Measurements from ENCODE around the gene ARHGAP26. TPM values are rescaled to one million over a fixed set of nuclear protein-coding genes. Genes with fewer than 3 reads are reported as not detected.

The ARHGAP26 gene
- total RNA-seq, 1 donor from 2014 or later: 35.4 TPM

DNA sequence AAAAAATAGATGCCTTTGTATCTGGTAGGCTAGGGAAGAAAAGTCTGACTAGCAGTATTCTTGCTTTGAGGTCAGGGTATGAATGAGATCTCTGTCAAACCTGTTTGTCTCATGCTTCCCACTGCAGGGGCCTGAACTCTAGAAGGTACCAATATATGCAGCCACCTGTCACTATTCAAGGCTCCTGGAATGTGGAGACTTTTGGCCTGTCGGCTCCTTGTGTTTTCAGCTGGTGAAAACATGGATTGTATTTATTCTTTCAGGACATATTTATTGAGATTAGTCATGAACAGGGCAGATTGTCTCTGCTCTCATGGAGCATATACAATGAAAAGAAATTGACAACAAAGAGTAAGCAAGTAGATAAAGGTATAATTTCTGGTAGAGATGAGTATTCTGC lies 255.8 kb downstream of the ARHGAP26 start:
- ATAC-seq (no peak), DNase-seq (no peak)
- H3K4me1 ChIP-seq: peaks cover 15% of the 10 kb centered on the region
- intact Hi-C loops (cut with DNase I): no loop called here
- no peaks in the 10 kb centered on the region for H3K36me3 ChIP-seq
- TF ChIP-seq, protein P1, sequence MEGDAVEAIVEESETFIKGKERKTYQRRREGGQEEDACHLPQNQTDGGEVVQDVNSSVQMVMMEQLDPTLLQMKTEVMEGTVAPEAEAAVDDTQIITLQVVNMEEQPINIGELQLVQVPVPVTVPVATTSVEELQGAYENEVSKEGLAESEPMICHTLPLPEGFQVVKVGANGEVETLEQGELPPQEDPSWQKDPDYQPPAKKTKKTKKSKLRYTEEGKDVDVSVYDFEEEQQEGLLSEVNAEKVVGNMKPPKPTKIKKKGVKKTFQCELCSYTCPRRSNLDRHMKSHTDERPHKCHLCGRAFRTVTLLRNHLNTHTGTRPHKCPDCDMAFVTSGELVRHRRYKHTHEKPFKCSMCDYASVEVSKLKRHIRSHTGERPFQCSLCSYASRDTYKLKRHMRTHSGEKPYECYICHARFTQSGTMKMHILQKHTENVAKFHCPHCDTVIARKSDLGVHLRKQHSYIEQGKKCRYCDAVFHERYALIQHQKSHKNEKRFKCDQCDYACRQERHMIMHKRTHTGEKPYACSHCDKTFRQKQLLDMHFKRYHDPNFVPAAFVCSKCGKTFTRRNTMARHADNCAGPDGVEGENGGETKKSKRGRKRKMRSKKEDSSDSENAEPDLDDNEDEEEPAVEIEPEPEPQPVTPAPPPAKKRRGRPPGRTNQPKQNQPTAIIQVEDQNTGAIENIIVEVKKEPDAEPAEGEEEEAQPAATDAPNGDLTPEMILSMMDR (IDR thresholded peaks at IDR 0.05): no peak
- no peak overlapping the region for H3K4me3 ChIP-seq
- no peaks in the 10 kb centered on the region for H3K27me3 ChIP-seq
- H3K27ac ChIP-seq: no peak overlapping the region
- H3K9me3 ChIP-seq: no peaks in the 10 kb centered on the region

DNA sequence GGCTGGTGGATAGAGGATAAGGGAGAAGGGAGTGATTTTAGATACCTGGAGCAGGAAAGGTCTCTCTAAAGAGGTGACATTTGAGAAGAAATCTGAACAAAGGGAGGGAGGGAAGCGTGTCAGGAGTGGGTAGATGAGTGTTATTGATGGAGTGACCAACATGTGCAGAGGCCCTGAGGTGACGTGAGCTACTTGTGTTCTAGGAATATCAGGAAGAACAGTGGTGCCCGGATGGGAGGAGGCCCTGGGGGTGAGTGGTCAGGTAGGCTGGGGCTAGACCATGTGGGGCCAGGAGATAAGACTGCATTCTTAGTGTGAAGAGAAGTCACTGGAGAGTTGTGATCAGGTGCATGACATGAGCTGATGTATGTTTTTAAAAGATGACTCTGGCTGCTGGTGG lies 256.2 kb downstream of the ARHGAP26 start:
- Histone ChIP-seq H3K4me3 (no peak overlapping the region), H3K27me3 (no peaks in the 10 kb centered on the region), H3K4me1 (peaks cover 15% of the 10 kb centered on the region), H3K36me3 (no peaks in the 10 kb centered on the region), H3K27ac (no peak overlapping the region), H3K9me3 (no peaks in the 10 kb centered on the region)
- ATAC-seq (no peak), DNase-seq (no peak)
- intact Hi-C loops (cut with DNase I): no loop called here
- TF ChIP-seq, protein P1 (IDR thresholded peaks at IDR 0.05): no peak

DNA sequence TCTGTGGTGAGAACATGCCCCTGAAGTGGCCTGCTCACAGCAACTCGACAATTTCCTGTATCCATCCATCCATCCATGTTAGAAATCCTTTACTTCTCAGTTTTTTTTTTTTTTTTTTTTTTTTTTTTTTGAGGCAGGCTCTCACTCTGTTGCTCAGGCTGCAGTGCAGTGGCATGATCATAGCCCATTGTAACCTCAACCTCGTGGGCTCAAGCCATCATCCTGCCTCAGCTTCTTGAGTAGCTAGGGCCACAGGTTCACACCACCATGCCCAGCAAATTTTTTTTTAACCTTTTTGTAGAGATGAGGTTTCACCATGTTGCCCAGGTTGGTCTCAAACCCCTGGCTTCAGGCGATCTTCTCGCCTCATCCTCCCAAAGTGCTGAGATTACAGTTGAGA lies 259.1 kb downstream of the ARHGAP26 start:
- intact Hi-C loops (cut with DNase I): no loop called here
- Histone ChIP-seq H3K4me3 (no peak overlapping the region), H3K27me3 (no peaks in the 10 kb centered on the region), H3K27ac (no peak overlapping the region), H3K9me3 (no peaks in the 10 kb centered on the region), H3K4me1 (peaks cover 3% of the 10 kb centered on the region), H3K36me3 (no peaks in the 10 kb centered on the region)
- TF ChIP-seq, protein P1 (IDR thresholded peaks at IDR 0.05): no peak
- DNase-seq (no peak), ATAC-seq (no peak)

DNA sequence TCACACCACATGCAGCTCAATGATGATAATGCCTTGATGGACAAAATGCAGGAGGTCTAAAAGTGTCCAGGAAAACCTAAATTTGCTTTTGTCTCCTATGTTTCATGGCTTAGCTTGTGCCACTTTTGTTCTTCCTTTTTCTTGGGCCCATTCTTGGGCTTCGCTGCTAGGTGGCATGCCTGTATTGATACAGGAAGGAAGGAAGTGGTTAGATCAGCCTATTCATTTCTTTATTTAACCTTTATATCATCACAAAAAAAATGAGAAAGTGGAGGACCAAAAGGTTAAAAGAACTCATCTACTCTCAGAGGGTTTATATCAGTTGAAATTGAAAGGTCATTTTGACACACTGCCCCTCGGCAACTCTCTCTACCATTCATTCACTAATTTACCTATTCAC lies 260.2 kb downstream of the ARHGAP26 start:
- no peak overlapping the region for H3K4me3 ChIP-seq
- TF ChIP-seq, protein P1 (IDR thresholded peaks at IDR 0.05): no peak
- ATAC-seq: no peak
- no peaks in the 10 kb centered on the region for H3K9me3 ChIP-seq
- no peak overlapping the region for H3K27ac ChIP-seq
- no peak for DNase-seq
- H3K27me3 ChIP-seq: no peaks in the 10 kb centered on the region
- H3K36me3 ChIP-seq: no peaks in the 10 kb centered on the region
- peaks cover 3% of the 10 kb centered on the region for H3K4me1 ChIP-seq
- intact Hi-C loops (cut with DNase I): no loop called here

DNA sequence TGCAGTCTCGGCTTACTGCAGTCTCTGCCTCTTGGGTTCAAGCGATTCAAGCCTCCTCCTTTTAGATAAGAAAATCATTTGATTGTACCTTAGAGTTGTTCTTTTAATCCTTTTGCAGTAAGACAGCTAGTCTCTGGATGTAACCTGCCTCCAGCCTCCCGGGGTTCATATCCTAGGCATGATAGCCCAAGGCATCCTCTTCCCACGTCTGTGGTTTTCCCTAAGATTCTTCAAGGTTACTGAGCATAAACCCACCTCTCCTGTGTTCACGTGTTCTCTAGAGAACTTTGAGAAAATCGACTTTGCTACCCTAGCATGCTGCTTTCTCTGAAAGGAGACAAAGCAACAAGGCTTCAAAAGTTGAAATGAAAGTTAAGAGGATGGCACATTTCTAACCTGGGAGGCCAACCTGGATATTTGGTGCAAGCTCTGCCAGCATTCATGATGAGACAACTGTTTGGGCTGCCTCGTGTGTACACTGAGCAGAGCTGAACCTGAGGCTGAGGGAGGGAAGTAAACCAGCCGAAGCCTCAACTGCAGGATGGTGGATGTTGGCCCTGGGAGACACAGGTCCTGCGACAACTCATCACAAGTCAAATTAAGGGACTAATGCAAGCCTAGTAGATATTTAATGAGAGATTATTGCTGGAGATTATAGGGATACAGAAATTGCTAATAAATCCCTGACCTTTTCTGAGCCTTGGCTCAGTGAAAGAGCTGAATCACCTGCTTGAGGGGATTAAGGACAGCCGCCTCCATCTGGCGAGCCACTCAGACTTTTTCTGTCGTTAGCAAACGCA lies 261.8 kb downstream of the ARHGAP26 start:
- no peaks in the 10 kb centered on the region for H3K36me3 ChIP-seq
- H3K4me1 ChIP-seq: peaks cover 3% of the 10 kb centered on the region
- no peak overlapping the region for H3K27ac ChIP-seq
- ATAC-seq (no peak), DNase-seq (no peak)
- TF ChIP-seq, protein P1 (IDR thresholded peaks at IDR 0.05): no peak
- H3K9me3 ChIP-seq: no peaks in the 10 kb centered on the region
- intact Hi-C loops (cut with DNase I): no loop called here
- H3K4me3 ChIP-seq: no peak overlapping the region
- H3K27me3 ChIP-seq: no peaks in the 10 kb centered on the region

DNA sequence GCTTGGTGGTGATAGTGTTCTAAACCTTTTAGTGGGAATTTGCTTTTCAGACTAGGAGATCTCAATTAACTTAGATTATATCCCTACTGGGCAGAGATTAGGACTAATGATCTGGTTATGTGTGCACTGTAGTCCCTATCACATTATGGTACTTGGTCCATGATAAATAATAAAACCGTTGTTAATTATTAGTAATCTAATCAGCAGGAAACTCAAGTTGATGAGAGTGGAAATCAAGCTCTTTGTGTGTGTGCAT lies 262.3 kb downstream of the ARHGAP26 start:
- DNase-seq: no peak
- no peak overlapping the region for H3K27ac ChIP-seq
- no peaks in the 10 kb centered on the region for H3K9me3 ChIP-seq
- H3K4me3 ChIP-seq: no peak overlapping the region
- TF ChIP-seq, protein P1 (IDR thresholded peaks at IDR 0.05): no peak
- H3K4me1 ChIP-seq: peaks cover 3% of the 10 kb centered on the region
- intact Hi-C loops (cut with DNase I): no loop called here
- no peaks in the 10 kb centered on the region for H3K27me3 ChIP-seq
- no peak for ATAC-seq
- no peaks in the 10 kb centered on the region for H3K36me3 ChIP-seq
